ENCODE measurements around the gene TBC1D10B.
"Not testable (repeated sequence)": the region's sequence is repeated elsewhere in the genome, so short reads cannot be mapped to it uniquely, and the experiment has no call there.

The TBC1D10B gene

DNA sequence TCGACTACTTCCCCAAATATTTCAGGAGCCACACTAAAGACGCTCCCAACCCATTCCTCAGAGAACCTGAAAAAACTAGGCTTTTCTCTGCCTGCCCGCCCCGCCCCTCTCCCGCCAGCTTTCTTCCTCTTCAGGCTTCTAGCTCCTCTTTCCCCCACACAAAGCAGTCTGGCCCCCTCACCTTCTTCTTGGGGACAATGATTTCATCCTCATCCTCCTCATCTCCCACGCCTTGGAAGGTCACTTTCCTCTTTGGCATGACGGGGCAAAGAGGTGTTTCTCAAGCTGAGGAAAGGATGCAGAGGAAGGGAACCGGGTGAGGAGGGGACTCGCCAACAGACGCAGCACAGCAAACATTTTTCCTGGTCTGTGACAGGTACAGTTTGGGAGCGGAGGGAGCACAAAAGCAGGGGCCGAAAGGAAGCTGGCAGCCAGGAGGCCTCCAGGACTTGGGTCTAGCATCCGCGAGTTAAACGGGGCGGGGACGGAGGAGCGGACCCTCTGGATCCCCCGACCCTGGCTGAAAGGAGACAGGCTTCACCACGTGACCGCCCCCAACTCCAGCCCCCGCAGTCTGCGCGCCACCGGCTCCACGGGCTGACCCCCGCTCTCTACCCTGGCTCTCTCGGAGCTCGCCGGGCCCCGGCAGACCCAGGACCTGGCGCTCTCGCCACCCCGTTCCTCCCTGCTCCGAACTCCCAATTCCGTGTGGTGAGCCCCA is 15.7 kb downstream of the TBC1D10B start:
- no peak for DNase-seq (ENCODE audit: low read depth)

DNA sequence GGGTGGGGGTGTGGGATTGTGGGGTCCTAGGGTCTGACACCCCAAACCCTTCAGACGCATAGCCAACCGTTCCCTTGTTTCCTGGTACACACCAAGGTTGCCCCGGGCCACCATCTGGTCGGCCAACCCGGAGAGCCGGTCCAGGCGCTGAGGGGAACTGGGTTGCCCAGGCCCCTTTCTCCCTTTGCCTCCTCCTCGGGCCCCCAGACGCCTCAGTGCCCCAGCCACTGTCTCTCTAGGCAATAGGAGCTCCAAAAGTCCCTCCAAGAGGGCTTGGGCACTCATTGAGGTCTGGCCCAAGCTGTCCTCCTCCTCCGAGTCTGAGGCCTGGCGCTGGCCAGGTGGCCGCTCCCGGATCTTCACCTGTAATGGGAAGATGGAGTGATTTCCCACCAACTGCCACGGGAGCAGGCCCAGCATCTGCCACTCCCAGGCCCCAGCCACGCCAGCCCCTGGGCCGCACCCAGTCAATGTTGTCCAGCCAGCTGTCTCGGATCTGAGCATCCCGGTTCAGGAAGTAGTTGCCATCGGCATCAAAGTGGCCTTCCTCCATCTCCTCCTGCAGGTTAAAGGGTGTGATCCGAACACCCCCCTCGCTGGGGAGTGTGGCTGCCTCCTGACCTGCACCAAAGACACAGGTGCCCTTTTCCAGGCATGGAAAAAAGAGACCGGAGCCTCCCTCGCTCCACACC is 16.7 kb downstream of the TBC1D10B start:
- DNase-seq (ENCODE audit: low read depth): no peak

DNA sequence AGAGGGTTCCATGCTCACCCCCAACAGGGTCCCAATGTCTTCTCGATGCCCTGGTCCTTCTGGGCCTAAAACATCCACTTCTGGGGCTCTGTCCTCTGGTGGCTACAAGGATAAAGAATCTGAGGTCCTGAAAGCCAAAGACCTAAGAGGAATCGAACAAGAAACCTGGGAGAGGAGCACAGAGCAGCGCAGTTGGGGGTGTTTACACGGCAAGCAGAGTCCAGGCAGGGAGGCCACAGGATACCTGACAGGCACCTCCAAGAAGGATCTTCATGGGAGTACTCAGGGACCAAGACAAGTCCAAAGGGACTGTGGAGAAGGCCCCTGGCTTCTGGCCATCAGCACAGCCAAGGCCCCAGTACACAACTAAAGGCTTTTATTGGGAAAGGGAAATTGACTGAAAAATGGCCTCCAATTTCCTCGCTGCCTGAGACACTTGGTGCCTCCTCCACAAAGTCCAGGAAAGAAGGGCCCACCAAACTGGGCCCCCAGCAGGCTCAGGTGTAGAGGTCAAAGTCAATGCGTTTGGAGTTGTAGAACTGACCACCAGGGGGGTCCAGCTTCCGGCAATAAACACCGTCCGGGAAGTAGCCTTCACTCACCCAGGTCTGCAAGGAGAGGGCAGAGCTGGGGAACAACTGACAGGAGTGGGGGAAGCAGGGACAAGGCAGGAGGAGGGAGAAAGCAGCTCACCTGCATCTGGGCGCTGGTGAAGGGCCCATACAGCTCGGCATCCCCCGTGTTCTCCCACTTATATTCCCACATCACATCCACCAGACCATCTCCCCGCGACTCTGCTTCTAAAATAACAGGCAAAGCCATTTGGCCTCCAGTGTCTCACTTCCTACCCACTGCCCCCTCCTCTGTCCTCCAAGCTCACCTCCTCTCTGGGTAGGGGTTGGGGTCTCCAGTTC is 17.5 kb downstream of the TBC1D10B start:
- no peak for DNase-seq (ENCODE audit: low read depth)

DNA sequence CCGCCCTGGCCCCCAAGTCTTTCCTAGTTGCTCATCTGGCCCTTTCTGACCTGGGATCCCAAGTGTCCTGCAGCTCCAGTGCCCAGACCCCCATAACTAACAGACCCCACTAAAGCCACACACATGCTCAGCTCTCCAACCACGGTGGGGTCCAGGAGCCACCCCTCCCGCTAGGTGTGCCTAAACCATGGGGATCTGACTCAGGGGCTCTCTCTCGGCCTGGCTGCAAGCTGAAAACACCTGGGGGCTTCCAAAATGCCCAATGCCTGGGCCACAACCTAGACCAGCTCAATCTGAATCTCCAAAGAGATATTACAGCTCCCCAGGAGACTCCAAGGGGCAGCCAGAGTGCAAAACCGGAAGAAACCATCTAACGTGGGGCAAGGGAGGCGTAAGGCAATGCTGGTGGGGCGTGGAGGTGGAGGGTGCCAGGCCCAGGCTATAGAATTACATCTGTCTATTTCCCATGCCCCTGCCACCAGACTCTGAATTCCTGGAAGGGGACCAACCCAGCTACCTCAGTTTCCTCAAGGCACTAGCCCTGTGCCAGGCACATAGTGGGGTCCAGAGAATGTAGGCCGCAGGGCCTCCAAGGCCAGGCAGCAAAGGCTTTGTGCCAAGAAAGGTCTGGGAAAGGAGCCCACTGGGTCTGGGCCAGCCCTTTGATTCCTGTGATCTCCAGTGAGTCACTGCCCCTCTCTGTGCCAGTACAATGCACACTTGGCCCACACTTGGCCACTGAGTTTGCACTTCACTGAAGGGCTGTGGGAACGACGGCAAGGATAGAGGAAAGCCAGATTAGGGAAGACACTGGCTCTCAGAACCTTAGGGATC is 18.5 kb downstream of the TBC1D10B start:
- no peak for DNase-seq (ENCODE audit: low read depth)

DNA sequence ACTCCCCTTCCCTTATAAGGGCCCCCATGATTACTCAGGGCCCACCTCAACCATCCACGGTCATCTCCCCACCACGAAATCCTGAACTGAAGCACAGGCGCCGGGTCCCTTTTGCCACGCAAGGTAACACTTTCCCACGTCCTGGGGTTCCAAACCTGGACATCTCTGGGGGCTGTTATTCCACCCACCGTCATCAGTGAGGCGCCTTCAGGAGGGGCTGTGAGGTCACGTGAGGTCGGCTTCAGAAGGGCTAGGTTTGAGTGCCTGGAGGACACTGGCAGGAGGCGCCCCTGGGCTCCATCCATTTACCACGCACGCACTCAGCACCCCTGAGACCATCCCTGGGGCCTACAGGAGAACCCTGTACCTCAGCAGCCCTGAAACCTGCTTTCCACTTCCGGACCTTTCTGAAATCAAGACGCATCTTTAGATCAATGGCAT is 19.3 kb downstream of the TBC1D10B start:
- DNase-seq (ENCODE audit: low read depth): no peak

DNA sequence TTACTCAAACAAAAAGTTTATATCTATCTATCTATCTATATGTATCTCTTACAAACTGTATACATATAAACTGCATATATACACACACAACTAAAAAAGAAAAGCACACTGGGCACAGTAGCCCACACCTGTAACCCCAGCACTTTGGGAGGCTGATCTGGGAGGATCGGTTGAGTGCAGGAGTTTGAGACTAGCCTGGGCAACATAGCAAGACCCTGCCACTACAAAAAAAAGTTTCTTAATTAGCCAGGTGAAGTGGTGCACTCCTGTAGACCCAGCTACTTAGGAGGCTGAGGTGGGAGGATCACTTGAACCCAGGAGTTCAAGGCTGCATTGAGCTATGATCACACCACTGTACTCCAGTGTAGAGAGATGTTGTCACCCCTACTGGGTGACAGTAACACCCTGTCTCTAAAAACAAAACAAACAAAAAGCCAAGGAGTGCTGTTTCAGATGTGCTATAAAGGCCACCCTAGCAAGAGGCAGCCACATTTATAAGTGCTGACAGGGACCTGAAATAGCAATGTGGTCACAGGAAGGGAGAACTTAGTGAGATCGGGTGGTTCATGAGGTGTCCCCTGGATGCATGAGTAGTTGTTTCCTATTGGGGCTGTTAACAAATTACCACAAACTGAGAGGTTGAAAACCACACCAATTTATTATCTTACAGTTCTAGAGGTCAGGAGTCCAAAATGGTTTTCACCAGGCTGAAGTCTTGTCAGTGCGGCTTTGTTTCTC is 20.0 kb downstream of the TBC1D10B start:
- DNase-seq (ENCODE audit: low read depth): no peak

DNA sequence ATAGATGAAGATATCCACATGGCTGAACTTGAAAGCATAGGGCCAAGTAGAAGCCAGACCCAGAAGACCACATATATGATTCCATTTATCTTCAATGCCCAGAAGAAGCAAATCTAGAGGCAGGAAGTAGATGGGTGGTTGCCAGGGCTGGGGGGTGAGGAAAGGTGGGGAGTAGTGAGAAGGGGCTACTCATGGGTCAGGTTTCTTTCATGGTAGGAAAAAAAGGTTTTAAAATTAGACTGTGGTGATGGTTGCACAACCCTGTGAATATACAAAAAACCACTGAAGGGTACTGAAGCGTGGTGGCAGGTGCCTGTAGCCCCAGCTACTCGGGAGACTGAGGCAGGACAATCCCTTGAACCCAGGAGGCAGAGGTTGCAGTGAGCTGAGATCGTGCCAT is 20.6 kb downstream of the TBC1D10B start:
- no peak for DNase-seq (ENCODE audit: low read depth)

DNA sequence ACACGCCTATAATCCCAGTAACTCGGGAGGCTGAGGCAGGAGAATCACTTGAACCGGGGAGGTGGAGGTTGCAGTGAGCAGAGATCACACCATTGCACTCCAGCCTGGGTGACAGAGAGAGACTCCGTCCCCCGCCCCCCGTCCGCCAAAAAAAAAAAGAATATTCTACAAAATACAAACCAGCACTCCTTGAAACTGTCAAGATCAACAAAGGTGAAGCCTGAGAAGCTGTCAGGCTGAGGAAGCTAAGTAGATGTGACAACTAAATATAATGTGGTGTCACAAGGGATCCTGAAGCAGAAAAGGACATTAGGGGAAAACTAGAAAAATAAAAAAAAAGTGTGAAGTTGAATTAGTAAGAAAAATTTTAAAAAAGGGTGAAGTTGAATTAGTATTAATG is 21.4 kb downstream of the TBC1D10B start:
- DNase-seq (ENCODE audit: low read depth): no peak

DNA sequence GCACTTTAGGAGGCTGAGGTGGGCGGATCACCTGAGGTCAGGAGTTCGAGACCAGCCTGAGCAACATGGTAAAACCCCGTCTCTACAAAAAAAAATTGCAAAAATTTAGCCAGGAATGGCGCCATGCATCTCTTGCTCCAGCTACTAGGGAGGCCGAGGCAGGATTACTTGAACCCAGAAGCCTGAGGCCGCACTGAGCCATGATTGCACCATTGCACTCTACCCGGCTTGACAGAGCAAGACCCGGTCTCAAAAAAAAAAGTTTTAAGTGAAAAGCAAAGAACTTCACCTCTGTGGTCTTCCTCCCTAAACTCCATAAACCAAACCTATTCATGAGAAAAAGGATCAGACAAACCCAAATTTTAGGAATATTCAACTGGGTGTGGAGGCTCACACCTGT is 22.2 kb downstream of the TBC1D10B start:
- no peak for DNase-seq (ENCODE audit: low read depth)

DNA sequence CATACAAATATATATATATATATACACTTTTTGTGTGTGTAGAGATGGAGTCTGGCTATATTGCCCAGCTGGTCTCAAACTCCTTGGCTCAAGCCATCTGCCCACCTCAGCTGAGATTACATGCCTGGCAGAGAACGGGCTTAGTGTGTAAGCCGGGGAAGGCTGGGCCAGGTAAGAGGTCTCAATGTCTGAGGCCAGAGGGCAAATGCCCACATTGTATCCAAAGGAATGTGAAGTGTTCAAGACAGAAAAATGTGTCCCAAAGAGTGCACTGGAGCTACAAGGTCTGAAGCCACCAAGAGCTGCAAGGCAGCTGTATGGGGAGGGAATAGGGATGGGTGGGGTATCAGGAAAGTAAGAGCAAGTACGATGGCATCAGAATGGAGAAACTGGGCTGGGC is 24.0 kb downstream of the TBC1D10B start:
- no peak for DNase-seq (ENCODE audit: low read depth)

DNA sequence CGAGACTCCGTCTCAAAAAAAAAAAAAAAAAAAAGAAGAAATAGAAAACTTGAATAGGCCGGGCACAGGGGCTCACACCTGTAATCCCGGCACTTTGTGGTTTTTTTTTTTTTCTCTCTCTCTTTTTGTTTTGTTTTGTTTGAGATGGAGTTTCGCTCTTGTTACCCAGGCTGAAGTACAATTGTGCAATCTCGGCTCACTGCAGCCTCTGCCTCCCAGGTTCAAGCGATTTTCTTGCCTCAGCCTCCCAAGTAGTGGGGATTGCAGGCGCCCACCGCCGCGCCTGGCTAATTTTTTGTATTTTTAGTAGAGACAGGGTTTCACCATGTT is 26.8 kb downstream of the TBC1D10B start:
- DNase-seq (ENCODE audit: low read depth): not testable (repeated sequence)

DNA sequence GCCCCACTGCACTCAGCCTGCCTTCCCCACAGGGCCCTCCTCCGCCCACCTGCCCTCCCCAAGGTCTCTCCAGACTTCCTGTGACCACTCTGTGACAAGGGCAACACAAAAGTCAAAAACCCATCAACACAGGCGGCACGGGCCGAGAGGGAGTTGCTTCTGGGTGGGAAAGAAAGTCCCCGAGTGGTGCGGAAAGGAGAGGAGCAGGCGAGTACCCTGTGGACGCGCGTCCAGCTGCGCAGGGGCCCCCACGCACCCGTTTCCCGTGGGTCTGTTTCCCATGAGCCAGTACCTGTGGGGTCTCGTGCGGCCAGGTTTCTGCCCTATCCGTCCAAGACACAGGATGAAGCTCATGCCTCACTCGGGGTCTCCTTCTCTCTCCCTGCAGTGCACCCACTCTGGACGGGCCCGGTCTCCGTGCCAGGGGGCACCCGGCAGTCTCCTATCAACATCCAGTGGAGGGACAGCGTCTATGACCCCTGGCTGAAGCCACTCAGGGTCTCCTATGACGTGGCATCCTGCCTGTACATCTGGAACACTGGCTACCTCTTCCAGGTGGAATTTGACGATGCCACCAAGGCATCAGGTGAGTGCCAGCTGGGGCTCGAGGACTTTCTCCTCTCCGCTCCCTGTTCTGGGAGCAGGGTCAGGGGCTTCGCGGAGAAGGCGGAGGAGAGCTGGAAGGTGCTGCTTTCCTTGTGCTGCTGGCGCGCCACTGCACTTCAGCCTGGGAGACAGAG is 27.4 kb downstream of the TBC1D10B start:
- DNase-seq (ENCODE audit: low read depth): no peak

DNA sequence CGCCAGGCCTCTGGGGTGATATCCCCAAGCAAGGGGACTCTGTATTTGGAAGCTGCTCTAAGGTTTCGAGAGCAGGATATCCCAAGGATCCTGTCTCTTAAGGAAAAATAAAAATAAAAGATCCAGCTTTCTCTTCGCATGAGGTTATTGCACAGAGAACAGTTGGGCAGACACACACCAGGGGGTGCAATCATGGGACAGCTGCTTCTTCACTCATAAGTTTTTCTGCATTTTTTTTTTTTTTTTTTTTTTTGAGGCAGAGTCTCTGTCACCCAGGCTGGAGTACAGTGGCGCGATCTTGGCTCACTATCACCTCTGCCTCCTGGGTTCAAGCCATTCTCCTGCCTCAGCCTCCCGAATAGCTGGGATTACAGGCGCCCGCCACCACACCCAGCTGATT is 28.3 kb downstream of the TBC1D10B start:
- DNase-seq (ENCODE audit: low read depth): not testable (repeated sequence)

DNA sequence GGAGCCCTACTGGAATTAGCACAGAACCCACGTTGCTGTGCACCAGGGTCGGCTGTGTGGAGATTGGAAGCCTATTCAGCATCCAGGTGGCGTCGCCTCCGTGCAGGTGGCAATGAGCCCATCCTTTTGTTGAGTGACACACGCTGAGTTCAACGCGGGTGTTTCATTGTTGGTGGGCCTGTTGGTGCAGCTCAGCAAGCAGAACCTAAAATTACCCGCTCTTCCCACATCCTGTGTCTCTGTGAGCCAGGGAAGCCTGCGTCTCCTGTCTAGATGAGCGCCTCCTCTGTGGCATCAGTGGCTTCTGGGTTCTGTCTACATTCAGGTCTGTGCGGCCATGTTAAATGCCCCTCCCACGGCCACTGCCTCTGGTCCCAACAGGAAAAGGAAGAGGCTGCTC is 29.7 kb downstream of the TBC1D10B start:
- DNase-seq (ENCODE audit: low read depth): no peak

DNA sequence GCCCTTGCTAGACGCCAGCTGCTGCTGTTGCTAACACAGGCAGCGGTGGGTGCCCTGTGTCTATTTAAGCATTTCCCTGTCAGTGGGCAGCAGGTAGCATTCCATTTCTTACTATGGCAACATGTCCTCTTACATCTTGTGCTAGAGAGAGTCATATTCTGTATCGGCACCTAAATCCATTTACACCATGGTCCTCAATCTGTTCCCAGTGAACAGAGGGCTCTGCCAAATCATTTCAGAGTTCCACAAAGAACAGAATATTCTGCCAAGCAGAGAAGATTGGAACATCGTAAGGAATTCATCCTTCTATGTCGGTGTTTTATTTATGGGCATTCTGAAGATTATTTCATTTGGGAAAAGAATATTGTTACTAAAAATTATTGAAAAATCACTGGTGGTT is 31.6 kb downstream of the TBC1D10B start:
- DNase-seq (ENCODE audit: low read depth): not testable (repeated sequence)

DNA sequence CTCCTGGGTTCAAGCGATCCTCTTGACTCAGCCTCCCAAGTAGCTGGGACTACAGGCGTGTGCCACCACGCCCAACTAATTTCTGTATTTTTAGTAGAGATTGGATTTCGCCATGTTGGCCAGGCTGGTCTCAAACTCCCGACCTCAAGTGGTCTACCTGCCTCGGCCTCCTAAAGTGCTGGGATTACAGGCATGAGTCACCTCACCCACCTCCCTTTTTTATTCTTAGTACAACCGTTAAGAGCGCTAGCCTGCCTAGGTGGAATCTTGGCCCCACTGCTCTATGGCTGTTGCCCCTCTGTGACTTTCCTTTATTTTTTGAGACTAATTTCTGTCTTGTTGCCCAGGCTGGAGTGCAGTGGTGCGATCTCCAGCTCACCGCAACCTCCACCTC is 32.3 kb downstream of the TBC1D10B start:
- DNase-seq (ENCODE audit: low read depth): not testable (repeated sequence)

DNA sequence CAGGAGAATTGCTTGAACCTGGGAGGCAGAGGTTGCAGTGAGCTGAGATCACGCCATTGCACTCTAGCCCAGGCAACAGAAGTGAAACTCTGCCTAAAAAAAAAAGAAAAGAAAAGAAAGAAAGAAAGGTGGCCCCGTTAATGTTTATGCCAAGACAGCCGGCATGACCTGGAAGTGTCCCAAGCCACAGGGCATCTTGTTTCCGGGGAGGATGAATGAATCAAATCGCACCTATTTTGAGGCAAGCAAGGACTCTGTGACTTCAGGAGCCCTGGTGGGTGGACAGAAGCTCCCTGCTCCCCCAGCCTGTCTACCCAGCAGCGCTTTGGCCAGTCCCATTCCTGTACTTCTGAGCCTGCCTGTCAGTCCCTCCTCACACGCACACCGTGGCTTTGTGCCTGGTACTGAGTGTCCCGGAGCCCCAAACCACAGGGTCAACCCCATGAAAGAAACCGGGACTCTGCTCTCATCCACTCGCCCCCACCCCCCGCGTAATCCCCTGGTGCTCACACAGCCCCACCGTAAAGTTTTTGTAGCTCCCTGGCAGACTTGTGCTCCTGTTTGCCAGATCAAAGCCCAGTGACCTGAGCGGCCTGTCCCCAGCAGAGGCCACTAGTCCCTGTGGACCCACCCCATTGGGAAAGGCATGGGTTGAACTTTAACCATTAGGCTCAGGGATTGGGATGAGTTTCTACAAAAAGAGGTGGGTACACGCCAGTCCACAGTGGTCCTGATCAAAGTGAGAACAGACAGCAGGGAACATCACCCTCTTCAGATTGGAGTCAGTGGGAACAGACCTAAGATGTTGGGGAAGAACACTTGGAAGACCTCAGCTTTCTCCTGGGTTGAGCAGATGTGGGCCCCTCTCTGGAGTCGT is 34.5 kb downstream of the TBC1D10B start:
- no peak for DNase-seq (ENCODE audit: low read depth)

DNA sequence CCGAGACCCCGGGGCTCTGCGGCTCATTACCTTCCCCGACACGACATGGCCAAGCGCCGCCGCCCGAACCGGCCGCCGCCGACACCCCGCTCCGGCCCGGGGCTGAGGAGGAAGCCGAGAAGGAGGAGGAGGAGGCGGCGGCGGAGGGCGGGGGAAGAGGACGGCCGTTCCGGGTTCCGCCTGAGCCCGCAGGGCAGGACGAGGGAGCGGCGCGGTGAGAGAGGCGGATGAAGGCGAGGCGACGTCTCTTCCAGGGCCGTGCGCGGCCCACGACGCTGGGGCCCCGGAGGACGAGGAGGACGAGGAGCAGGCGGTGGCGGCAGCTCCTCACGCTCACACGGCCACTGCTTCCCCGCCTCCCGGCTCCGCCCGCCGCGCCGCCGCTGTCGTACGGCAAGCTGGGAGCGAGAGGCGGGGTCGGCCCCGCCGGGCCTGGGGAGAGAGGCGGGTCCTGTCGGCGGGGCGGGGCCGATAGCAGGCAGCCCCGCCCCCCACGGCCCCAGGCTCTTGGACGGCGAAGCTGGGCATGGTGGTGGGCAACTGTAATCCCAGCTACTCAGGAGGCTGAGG is 35.2 kb downstream of the TBC1D10B start:
- DNase-seq (ENCODE audit: low read depth): peak; percentile 79

DNA sequence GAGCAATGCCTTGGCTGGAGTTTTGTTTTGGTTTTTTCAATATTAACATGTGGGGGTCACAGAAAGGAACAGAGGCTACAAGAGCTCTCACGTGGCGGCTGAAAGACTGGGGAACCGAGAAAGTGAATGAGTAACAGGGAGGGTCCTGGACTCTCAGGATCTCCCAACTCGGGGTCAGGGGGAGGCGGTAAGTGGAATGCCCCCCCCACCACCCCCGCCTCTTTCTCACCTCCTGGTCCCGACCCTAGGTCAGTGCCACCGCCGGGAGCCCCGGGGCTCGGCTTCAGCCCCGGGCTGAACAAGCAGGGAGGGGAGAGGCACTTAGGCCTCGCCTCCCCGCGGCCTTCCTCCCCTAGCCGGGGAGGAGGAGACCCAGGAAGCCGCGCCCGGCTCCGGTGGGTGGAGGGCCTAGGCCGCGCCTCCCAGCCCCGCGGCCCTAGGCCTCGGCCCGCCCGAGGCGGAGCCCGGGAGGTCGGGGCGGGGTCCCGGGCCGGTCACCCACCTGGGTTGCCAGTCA is 35.8 kb downstream of the TBC1D10B start:
- DNase-seq (ENCODE audit: low read depth): peak; percentile 76

All from stimulated activated CD4-positive, alpha-beta T cell treated with anti-CD3 and anti-CD28 coated beads, Interleukin-2, amount 100 ng/mL, for 4 hours (primary cell).